Measurements from ENCODE around the gene CHRNA10.

DNA sequence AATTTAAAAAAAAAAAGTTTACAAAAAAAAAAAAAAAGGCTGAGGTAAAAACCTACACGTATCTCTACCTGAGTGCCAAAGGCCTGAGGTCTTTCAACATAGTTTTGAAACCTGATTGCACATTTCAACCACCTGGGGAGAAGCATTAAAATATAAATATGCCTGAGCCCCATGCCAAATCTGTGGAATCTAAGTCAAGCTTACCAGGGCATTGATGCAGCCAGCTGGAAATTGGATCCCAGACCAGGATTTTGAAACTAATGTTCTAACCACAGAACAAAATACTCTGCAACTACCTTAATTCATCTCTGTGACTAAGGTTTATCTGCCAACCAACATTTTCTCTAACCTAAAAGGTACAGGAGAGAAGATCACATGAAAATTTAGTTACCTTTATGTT lies 38.8 kb upstream of the CHRNA10 start:
- TF ChIP-seq YY1 (IDR thresholded peaks at IDR 0.05; ENCODE audit: insufficient read depth, insufficient read length) = no peak
- no peak for TF ChIP-seq ZNF274 (IDR thresholded peaks at IDR 0.05; ENCODE audit: low read depth, low read length)
- TF ChIP-seq SUZ12 (IDR thresholded peaks at IDR 0.05; ENCODE audit: extremely low read depth, insufficient read depth, insufficient read length) = no peak

Measured in NT2/D1 (cell line).